Measurements from ENCODE around the gene C1orf105. TPM values are rescaled to one million over a fixed set of nuclear protein-coding genes. Genes with fewer than 3 reads are reported as not detected.

Gene C1orf105
- total RNA-seq, 1 donor from 2014 or later: not detected

DNA sequence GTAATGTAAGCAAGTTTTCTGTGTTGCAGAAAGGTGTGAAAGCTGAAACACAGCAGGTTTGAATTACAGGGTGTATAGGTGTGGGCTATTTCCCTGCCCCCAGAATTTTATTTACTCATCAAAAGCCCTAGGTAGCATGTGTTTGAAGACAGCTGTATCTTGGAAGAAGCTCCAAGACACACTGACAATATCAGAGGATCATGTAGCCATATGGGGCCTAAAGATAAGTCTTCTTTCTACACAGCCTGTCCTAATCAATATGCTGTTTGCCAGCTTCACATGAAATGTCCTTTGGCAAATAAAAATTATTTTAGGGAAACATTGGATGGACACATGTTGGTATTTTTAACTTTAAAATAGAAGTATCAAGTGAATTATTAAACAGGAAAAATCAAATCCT, 95.0 kb downstream of the C1orf105 start:
- TF ChIP-seq, protein P1, sequence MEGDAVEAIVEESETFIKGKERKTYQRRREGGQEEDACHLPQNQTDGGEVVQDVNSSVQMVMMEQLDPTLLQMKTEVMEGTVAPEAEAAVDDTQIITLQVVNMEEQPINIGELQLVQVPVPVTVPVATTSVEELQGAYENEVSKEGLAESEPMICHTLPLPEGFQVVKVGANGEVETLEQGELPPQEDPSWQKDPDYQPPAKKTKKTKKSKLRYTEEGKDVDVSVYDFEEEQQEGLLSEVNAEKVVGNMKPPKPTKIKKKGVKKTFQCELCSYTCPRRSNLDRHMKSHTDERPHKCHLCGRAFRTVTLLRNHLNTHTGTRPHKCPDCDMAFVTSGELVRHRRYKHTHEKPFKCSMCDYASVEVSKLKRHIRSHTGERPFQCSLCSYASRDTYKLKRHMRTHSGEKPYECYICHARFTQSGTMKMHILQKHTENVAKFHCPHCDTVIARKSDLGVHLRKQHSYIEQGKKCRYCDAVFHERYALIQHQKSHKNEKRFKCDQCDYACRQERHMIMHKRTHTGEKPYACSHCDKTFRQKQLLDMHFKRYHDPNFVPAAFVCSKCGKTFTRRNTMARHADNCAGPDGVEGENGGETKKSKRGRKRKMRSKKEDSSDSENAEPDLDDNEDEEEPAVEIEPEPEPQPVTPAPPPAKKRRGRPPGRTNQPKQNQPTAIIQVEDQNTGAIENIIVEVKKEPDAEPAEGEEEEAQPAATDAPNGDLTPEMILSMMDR (conservative IDR thresholded peaks at IDR 0.05; ENCODE audit: low read depth, low read length): no peak
- H3K4me3 ChIP-seq (ENCODE audit: low read depth, low read length): no peak overlapping the region
- no peak for DNase-seq (ENCODE audit: low read depth)

DNA sequence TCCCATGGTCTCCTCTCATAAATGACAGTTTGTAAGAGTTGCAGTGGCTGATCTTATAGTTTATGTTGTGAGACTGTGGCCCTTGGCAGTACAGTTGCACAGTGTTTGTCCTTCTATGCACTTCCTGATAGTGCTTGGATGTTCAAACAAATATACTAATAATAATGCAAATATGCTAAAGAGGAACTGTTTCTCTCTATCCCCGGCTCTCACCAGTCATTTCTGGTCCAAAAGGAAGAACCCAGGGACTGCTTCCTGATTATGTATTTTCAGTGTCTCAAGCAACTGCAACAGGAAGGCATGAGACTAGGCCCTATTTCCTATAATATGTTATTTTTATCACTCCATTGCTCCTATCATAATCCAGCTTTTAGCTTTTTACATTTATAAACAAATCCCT, 95.4 kb downstream of the C1orf105 start:
- DNase-seq (ENCODE audit: low read depth): no peak
- H3K4me3 ChIP-seq (ENCODE audit: low read depth, low read length): no peak overlapping the region
- TF ChIP-seq, protein P1 (conservative IDR thresholded peaks at IDR 0.05; ENCODE audit: low read depth, low read length): no peak

DNA sequence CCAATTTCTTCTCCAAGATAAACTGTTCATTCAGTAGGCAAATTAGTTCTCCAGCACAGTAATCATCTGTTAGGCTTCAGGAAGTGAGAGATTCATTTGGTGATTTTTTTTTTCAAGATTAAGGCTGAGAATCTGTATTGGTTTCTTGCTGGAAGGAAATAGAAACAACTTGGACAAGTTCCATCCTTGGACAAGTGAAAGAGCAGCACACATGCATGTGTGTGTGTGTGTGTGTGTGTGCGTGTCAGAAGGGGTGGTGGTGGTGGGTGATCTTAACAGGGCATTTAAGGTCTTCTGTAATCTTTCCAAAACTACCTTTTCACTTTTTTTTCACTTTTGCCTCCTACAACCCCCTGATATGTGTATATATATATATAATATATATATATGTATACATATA, 96.6 kb downstream of the C1orf105 start:
- TF ChIP-seq, protein P1 (conservative IDR thresholded peaks at IDR 0.05; ENCODE audit: low read depth, low read length): no peak
- H3K4me3 ChIP-seq (ENCODE audit: low read depth, low read length): no peak overlapping the region
- no peak for DNase-seq (ENCODE audit: low read depth)

DNA sequence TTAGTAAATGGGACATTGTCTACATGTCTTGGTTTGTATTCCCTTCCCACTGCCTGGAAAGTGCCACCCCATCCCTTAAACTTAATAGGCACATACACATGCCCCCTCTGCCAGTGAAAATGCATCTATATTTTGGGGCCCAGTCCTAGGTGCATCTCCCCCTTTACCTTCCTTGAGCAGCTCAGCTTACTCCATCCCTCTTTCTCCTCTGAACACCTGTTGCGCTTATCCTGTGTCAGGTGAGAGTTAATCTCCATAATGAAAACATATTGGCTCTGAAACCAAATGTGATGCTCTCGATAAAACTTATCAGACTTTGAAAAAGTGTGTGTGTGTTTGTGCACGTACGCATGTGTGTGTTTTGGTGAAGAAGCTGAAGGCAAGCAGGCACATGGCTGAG, 97.1 kb downstream of the C1orf105 start:
- DNase-seq (ENCODE audit: low read depth): no peak
- no peak overlapping the region for H3K4me3 ChIP-seq (ENCODE audit: low read depth, low read length)
- TF ChIP-seq, protein P1 (conservative IDR thresholded peaks at IDR 0.05; ENCODE audit: low read depth, low read length): no peak

Other genes starting within 250 kb of the C1orf105 start
- 20.9 and 27.1 TPM in 2 replicates for gene PIGC, start 23.4 kb downstream of the C1orf105 start, total RNA-seq
- 27.9 and 30.2 TPM in 2 replicates for gene SUCO, start 112.5 kb downstream of the C1orf105 start, total RNA-seq
- gene FASLG, start 238.4 kb downstream of the C1orf105 start, total RNA-seq: not detected in 2 replicates